NCI-H2227 (cell line): Measurements from ENCODE around the gene BCAT1.
"Not testable (repeated sequence)": the region's sequence is repeated elsewhere in the genome, so short reads cannot be mapped to it uniquely, and the experiment has no call there.

Experiments
- DNase-seq: peaks from one replicate; lab custom pipeline; 2025; ENCODE audit not compliant: unreplicated experiment; lab: John Stamatoyannopoulos, UW

Gene BCAT1

GRCh38 chr12:24928533-24929306 lies 20.2 kb downstream of the BCAT1 start:
- DNase-seq = not testable (repeated sequence)

DNA sequence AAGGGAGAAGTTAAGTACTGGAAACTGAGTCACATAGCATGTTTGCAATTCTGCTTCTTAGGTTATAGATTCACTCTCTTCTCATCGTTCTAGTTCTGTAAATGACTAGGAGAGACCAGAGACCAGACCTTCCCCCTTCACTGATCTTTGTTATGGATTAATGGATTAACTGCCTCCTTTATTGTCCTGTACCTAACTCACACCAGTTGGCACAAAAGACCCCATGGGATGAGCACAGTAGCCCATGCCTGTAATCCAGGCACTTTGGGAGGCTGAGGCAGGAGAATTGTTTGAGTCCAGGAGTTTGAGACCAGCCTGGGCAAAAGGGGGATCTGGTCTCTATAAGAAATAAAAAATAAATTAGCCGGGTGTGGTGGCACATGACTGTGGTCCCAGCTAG lies 20.8 kb downstream of the BCAT1 start:
- no peak for DNase-seq

DNA sequence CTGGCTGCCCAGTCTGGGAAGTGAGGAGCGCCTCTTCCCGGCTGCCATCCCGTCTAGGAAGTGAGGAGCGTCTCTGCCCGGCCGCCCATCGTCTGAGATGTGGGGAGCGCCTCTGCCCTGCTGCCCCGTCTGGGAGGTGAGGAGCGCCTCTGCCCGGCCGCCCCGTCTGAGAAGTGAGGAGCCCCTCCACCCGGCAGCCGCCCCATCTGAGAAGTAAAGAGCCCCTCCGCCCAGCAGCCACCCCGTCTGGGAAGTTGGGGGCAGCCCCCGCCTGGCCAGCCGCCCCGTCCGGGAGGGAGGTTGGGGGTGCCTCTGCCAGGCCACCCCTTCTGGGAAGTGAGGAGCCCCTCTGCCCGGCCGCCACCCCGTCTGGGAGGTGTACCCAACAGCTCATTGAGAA lies 22.8 kb downstream of the BCAT1 start:
- DNase-seq = not testable (repeated sequence)

DNA sequence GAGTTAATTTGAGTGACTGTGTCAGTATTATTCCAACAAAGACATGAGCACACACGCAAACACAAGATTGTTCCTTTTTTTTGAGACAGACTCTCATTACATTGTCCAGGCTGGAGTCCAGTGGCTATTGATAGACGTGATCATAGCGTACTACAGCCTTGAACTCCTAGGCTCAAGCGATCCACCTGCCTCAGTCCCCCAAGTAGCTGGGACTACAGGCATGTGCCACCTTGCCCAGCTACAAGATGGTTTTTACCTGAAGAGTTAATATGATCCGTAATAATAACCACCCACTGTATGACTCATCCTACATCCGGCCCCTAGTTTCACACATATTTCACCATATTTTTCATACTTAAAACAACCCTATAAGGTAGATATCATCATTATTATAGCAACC lies 26.8 kb downstream of the BCAT1 start:
- DNase-seq = no peak

DNA sequence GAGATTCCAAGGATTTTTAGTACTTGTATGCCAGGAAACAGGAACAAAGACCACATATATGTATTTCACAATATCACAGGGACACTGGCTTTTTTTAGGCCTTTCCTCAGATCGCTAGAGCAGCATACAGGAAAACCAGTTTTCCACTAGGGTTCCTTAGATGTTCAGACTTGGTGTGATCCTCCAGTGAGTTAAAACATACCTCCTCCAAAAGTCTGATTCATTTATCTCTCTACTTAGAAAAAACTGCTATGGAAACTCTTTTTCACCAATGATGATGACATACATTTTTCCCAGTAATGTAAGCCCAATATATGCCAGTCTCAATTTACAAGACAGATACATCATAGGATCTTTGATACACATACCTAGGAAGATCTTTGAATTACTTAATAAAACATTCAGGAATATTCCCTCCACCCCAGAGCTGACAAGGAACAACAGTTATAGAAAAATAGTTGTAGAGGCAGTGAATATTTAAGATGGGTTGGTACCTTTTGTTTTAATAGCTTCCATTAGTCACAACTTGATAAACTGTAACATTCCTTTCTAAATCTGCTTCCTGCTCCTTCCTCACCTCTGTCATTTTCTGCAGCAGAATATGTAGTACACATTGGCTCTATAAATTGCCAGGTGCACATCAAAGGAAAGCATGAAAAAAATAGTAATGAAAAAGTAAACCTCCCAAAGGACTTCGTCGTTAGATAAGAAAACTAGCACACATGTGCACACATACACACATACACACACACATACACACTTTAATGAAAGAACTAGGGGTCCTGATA lies 27.5 kb downstream of the BCAT1 start:
- DNase-seq = no peak

DNA sequence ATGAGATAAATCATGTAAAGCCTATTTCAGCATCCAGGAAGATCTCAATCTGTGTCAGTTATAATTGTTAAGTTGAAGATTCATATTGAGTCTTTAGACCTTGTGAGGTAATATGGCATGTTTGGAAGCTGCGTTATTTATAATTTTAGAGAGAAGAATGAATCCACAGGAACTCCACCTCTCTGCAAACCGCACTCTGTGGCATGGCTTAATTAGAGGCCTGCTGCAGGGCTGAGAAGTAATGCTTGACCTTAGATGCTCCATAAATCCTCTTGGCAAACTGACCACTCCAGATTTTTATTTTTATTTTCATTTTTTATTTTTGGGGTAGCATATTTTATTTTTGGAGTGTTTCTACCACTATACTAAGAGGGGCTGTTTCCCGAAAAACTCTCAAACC lies 28.8 kb downstream of the BCAT1 start:
- no peak for DNase-seq

DNA sequence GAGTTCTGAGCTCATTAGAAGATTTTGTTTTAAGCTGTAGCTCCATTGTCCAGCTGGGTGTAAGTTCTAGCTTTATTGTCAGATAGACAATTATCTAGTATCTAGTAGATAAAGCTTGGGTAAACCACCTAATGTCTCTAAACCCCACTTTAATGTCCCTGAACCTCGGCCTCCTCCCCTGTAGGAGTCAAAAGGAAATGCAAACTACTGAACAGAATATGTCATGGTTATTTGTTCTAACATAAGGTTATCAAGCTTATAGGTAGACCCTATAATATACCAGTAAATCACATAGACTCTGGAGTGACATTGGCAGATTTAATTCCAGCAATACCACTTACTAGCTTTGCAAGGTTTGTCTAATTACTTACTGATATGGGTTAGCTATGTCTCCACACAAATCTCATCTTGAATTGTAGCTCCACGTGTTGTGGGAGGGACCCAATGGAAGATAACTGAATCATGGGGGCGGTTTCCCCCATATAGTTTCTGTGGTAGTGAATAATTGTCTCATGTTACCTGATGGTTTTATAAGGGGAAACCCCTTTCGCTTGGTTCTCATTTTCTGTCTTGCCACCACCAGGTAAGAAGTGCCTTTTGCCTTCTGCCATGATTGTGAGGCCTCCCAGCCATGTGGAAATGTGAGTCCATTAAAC lies 29.4 kb downstream of the BCAT1 start:
- no peak for DNase-seq

DNA sequence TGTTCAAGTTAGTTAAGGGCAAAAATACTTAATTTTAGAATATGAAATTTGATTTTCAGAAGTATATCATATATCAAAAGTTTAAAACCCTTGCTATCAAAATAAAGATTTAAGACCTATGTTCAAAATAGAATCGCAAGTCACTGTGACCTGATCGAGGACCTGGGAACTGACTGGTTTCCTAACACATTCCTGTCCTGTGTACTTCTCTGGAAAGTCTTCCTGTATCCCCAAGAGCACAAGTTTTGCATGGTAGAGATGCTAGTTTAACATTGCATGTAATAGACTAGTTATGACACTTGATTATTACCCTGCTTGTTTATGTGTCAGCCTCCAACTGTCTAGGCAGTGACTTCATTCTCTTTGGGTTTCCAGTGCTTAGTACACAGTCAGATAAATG lies 30.3 kb downstream of the BCAT1 start:
- no peak for DNase-seq

GRCh38 chr12:24915501-24915900 lies 33.4 kb downstream of the BCAT1 start:
- no peak for DNase-seq

- no peak for DNase-seq
These were observed 34.9 kb downstream of the BCAT1 start for GRCh38 chr12:24913953-24914352.

GRCh38 chr12:24913130-24913529 lies 35.8 kb downstream of the BCAT1 start:
- DNase-seq = no peak

DNA sequence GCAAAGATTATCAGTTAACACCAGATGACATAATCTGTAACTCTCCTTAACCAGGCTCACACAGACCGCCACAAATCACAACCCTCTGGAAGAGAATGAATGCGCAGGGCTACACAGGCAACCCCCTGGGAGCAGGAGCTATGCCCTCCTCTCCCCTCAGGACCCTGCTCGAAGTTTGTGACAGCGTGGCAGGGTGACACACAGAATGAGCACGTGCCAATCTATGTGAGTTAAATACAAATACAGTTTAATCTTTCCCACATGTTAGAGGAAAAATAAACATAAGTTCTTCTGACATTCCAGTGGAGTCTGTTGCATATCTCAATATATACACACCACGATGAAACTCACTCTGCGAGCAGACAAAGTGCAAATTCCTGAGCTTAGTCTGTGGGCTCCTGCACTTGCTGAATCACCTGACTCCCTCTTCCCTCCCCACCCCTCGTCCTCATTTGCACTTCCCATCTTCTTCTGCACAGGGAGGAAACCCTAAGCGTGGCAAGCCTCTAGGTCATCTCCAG lies 37.6 kb downstream of the BCAT1 start:
- no peak for DNase-seq

- not testable (repeated sequence) for DNase-seq
These were observed 38.7 kb downstream of the BCAT1 start for GRCh38 chr12:24910192-24910591.

DNA sequence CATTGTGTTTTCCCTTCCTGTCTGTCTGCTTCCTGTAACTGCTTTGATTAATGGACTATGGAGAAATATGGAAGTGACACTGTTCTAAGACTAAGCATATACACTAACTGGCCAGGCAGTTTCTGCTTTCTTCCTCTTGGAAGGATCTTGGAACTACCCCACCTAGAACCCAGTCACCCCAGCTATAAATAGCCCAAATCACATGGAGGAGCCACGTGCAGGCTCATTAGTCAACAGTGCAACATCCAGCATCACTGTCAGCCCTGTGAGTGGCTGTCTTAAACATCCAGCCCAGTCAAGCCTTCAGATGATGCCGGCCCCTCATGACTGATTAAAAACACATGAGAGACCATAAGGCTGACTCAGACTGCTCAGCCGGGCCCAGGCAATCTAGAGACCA lies 39.2 kb downstream of the BCAT1 start:
- no peak for DNase-seq

DNA sequence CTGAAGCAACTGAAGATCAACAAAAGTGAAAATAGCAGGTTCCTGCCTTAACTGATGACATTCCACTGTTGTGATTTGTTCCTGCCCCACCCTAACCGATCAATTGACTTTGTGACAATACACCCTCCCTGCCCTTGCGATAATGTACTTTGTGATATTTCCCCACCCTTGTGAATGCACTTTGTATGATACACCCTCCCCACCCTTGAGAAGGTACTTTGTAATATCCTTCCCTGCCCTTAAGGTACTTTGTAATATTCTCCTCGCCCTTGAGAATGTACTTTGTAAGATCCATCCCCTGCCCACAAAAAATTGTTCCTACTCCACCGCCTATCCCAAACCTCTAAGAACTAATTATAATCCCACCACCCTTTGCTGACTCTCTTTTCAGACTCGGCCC lies 41.4 kb downstream of the BCAT1 start:
- no peak for DNase-seq

DNA sequence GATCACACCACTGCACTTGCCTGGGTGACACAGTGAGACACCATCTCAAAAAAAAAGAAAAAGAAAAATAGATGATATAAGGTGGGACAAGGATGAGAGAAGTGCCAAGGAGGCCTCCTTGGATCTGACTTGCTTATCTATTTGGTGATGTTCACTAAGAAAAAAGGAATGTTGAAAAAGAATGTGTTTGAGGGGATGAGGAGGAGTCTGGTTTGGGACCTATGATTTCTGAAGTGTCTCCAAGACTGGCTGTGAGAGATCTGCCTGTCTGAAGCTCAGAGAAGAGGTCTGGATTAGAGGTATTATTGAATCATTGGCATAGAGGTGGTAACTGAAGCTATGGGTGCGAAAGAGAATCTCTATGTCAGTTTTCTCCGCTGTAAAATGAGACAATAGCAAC lies 42.8 kb downstream of the BCAT1 start:
- no peak for DNase-seq

- DNase-seq = no peak
These were observed 43.5 kb downstream of the BCAT1 start for GRCh38 chr12:24905431-24905830.

GRCh38 chr12:24904871-24905270 lies 44.0 kb downstream of the BCAT1 start:
- DNase-seq = no peak

GRCh38 chr12:24903329-24904088 lies 45.4 kb downstream of the BCAT1 start:
- no peak for DNase-seq

DNA sequence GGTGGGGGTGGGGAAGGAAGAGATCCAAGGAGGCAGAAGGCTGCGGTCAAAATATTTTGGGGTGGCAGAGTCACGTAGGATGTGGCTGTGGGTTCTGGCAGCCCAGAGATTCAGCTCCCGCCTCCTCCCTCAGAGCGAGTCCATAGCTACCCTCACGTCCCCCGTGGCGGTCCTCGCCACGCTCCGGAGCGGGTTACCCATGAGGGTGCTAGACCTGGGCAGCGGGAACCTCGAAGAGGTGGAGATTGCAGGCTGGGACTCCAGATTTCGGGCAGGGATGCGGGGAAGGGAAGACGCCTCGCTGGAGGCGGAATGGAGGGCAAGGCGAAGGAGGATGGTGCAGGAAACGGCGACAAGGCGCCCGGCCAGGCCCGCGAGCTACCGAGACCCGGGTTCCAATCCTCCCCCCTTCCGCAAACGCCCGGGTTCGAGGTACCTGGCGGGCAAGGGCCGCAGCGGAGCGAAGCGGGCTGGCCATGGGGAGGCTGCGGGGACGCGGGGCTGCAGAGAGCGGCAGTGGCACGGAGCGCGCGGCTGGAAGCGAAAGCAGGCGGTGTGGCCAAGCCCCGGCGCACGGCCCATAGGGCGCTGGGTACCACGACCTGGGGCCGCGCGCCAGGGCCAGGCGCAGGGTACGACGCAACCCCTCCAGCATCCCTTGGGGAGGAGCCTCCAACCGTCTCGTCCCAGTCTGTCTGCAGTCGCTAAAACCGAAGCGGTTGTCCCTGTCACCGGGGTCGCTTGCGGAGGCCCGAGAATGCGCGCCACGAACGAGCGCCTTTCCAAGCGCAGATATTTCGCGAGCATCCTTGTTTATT lies 46.2 kb downstream of the BCAT1 start:
- peak; percentile 14 for DNase-seq
